Myocyte (in vitro differentiated cells): ENCODE measurements around the gene HCRTR1. TPM values are rescaled to one million over a fixed set of nuclear protein-coding genes. Genes with fewer than 3 reads are reported as not detected.

ENCODE experiments used
- DNase-seq: peaks from one replicate; pipeline ENCODE4 v3.0.0-alpha.2; 2012; ENCODE audit warnings: low read depth
- total RNA-seq: library from RNA; depleted of rRNA; stranded (reverse); fragments of >200 nt; gene quantifications from 2 replicates; pipeline ENCODE4 v1.2.3, GENCODE V29; 2014

Gene HCRTR1
- total RNA-seq, 1 donor from 2014 or later = not detected

DNA sequence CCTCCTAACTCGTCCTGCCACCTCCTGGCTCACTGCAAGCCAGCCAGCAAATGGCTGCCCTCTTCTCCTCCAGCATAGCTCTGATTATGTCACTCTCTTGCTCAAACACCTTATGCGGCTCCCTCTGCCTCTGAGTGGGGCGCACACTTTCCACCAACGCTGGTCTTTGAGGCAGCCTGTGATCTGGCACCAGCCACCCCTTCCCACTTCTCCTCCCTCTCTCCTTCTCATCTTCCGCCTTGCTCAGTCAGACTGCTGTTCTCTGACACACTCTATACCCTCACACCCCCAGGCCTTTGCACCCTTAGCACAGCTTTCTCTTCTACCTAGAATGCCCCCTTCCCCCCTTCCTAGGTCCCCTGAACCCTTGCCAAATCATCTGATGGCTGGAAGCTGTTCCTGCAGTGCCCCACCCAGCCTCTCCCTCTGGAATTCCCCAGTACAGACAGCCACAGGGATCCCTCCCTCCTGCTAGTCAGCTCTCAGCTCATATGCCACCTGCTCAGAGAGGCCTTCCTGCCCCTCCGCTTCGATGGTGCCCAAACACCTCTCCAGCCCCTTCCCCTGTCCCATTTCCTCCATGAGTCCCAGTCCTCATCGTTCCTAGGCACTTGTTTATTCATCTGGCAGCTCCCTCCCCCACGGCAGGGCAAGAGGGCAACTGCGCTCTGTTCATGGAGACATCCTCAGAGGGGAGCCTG lies 48.9 kb downstream of the HCRTR1 start:
- DNase-seq = peak; percentile 85

DNA sequence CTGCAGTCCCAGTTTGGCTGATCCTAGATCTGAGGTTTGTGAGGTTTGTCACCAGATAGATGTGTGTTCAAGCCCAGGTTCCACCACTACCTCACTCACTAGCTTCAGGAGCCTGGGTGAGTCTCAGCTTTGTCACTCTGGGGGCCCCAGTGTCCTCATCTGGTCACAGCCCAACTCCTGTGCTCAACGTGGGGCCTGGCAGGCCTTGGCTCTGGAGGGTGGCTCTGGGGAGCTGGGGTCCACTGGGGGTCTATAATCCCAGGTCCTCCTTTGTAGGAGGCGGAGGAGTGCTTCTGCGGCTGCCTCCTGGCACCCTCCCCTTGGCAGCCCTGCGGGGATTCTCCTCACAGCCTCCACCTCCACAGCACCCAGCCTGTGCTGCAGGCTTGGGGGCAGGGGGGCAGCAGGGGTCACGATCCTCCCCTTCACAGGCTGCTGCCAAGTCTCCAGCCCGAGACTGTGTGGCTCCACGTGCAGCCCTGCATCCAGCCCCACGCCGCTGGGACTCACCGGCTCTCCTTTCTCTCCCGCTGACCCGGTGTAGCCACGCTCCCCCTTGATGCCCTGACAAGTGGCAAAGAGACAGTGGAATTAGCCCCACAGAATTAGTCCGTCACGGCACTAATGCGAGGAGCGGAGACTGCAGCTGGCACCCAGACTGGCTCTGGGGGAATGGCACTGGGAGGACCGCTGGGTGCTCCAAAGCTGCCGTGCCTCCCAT lies 49.7 kb downstream of the HCRTR1 start:
- DNase-seq = no peak

DNA sequence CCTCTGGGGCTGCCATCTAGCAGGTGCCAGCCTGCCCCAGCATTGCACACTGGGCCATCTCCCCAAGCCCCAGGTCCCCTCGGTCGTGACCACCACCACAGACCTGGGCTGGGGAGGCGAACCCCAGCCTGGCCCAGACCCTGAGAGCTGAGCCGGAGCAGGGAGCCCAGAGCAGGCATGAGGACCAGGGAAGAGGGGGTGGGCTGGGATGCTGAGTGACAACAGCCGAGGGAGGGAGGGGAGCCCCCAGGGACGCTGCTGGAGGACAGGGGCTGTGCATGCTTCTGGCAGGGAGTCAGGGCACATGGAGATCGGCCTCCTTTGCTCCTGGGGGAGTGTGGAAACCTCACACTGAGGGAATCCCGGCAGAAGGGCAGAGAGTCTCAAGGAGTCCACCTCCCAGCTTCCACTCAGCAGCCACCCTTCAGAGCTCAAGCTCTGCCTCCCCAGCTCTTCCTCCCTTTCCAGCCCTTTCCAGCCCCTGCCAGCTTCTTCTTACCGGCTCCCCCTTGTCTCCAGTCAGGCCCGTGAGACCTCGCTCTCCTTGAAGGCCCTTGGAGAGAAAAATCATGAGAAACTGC lies 50.9 kb downstream of the HCRTR1 start:
- no peak for DNase-seq

DNA sequence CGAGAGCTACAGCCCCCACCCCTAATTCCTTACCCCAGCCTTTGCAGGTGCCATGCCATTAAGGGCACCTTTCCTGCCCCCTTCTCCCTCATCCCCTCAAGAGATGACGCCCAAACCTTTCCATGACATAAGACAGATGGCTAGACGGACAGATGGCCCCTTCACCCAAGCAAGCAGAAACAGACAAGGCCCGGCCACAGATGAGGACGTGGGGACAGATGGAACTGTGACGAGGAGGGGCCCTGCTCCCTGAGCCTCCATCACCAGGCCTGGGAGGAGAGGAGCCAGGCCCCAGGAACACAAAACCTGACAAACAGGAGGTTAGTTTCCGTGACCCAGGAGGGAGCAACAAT lies 51.9 kb downstream of the HCRTR1 start:
- DNase-seq = no peak

DNA sequence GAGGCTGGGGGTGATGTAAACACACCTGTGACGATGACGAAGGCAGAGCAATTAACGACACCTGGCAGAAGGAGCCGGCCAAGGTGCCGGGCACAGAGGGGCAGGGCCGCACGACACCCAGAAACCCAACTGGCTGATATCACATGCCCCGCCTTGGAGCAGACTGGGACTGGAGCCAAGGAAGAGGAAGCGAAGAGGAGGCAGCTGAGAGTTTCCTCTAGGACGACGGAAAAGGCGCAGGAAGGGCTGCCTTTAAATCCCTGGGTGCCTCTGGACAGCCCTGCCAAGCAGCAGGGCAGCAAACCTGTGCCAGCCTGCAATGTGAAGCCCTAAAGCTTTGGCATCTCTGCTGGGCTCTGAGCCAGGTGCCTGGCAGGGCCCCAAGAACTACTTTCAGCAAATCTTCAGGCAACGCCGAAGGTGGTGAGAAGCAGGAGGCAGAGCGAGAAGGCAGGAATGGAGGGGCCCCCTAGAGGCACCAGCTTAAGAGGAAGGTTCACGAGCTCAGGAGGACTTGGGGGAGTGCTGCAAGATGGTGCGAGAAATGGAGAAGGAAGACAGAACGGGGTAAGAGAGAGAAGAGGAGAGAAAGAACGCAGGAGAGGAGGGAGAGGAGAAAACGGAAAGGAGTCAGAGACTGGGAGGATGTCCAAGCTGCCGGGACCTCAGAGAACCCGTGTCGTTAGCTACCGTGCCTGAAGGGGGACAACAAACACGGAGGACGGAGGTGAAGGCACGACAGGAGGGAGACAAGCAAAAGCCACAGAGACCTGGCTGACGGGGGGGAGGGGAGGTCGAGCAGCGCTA lies 52.5 kb downstream of the HCRTR1 start:
- peak; percentile 67 for DNase-seq

DNA sequence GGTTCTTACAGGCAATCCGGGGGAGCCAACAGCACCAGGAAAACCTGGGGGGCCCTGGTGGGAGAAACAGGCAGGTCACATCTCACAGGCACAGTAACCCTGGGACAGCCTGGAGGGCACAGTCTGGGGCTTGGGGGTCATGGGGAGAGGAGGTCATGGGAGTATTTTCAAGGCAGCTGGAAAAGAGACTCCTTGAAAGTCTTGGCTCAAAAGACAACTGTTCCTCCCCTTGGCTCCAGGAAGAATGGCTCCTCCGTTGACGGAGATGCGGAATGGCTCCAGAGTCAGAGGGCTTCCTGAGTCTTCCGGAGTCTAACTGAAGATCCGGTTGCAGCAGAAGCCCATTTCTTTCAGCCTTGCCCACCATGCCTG lies 53.1 kb downstream of the HCRTR1 start:
- no peak for DNase-seq

DNA sequence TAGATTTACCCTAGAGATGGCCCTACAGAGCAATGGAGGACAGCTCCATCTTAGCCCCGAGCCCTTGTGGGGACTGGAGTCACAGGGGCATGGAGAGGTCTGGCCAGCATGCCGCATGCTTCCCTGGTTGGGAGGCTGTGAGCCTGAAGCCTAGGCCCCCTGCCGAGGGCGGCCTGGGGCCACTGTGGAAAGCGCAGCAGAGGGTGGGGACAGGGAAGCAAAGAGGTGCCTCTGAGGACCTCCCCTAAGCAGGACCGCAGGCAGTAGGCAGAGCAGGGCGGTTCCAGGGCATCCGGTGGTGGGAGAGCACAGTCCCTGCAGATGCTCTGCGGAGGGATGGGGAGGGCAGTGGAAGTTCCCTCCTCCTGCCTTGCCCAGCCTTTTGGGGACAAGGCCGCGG lies 53.7 kb downstream of the HCRTR1 start:
- no peak for DNase-seq

DNA sequence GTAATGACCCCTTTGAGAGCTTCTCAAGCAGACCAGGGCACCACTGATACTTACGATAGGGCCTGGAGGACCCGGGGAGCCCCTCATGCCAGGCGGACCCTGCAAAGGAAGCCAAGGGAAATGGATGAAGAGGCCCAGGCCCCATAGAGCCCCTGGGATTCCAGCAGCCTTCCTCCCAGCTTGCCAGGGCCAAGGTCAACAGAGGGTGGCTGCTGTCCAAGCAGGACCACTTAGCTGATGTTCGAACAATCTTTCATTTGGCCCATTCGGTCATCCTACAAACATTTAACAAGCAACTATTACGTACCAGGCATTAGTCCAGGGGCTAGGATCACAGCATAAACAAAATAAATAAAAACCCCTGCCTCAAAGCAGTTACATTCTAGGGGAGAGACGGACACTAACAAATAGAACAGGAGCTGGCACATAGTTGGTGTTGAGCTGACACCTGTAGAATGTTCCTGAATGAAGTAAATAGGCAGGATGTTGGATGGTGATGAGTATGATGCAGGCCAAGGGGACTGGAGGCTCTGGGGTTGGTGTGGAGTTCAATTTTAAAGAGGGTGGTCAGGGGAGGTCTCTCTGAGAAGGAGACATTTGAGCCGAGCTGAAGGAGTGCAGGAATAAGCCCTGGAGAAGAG lies 54.2 kb downstream of the HCRTR1 start:
- DNase-seq = no peak

DNA sequence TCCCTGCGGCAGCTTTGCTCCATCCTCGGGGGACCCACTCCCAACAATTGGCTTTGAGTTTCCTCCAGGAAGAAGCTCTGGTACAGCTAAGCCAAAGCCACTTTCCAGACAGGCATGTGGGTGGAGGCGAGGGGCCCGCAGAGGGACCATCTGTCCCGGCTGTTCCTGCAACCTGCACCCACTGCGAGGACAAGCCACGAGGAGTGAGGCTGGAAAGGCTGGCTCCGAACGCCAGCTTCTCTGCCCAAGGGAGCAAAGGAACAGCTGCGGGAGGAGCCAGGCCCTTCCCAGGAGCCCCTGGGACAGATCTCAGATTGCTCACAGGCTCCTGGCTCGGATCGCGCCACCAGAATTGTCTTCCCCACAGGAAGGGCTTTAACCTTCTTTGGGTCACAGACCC lies 55.5 kb downstream of the HCRTR1 start:
- peak; percentile 95 for DNase-seq

DNA sequence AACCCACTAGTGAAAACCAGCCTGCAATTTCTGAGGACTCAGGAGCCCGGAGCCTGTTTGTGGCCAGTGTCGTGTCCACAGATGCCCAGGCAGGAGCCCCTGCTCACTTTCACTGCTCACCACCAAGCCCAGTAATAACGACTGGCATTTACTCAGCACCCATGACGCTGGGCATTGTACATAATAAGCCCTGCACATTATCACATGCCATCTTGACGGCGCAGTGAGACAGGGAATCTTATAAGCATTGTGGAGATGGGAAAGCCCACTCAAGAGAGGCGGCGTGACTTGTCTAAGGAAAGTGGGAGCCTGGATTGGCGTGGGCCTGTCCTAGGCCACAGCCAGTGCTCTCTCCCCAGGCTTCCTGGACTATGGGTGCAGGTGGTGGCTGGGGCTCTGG lies 55.9 kb downstream of the HCRTR1 start:
- no peak for DNase-seq

DNA sequence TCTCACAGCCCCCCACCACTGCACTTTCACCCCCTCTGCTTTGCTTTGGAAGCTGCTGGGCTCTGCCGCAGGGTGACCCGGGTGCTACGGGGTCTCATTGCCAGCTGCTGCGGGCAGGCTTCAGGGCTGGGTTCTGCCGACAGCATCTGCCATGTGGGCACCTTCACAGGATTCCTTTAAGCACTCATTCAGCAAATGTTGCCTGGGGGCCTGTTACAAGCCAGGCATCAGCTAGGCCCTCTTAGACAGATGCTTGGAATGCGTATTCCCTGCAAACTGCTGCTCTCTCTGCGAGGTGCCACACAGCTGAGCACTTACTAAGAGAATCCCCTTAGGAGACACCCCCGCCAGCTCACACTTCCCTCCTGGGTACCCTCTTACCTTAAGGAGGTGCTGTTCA lies 57.1 kb downstream of the HCRTR1 start:
- DNase-seq = peak; percentile 65

DNA sequence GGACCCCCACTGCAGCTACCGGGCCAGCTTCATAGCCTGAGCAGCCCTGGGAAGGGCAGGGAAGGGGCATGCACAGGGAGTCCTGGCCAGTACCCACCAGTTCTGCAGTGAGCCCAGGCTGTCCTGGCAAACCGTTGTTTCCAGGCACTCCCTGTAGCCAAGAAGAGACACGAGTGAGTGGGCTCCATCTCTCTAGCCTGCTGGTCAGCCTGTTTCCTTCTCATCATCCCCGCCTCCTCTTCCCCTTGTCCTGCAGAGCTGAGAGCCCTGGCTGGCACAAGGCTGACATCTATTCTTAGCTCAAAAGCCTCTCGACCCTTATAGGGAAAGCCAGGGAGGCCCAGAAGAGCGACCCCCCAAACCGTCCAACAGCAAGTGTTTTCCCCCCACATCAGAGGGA lies 57.7 kb downstream of the HCRTR1 start:
- peak; percentile 41 for DNase-seq

DNA sequence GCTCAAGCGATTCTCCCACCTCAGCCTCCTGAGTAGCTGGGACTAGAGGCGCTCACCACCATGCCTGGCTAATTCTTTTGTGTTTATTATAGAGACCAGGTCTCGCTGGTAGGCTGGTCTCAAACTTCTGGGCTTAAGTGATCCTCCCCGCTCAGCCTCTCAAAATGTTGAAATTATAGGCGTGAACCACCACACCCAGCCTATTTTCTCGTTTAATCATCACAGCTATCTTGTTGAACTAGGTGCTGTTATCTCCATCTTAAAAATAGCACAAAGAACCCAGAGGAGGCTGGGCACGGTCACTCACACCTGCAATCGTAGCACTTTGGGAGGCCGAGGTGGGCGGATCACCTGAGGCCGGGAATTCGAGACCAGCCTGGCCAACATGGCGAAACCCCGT lies 58.3 kb downstream of the HCRTR1 start:
- no peak for DNase-seq

Other genes starting within 250 kb of the HCRTR1 start
- gene FABP3, start 244.6 kb upstream of the HCRTR1 start, total RNA-seq = 380 and 601 TPM in 2 replicates
- 210 and 313 TPM in 2 replicates for gene SERINC2, start 204.5 kb upstream of the HCRTR1 start, total RNA-seq
- 0.11 TPM in 1 of 2 replicates, not detected in the other for gene TINAGL1, start 41.2 kb upstream of the HCRTR1 start, total RNA-seq
- 52.0 and 61.7 TPM in 2 replicates for gene PEF1, start 27.2 kb downstream of the HCRTR1 start, total RNA-seq
- gene COL16A1, start 86.3 kb downstream of the HCRTR1 start, total RNA-seq = 27.9 and 37.7 TPM in 2 replicates
- 15.8 and 20.2 TPM in 2 replicates for gene ADGRB2, start 146.7 kb downstream of the HCRTR1 start, total RNA-seq
- gene SPOCD1, start 198.3 kb downstream of the HCRTR1 start, total RNA-seq = 8.9 and 9.7 TPM in 2 replicates